ENCODE data around the gene AMBRA1.
"Not testable (repeated sequence)": the region's sequence is repeated elsewhere in the genome, so short reads cannot be mapped to it uniquely, and the experiment has no call there.

The AMBRA1 gene

DNA sequence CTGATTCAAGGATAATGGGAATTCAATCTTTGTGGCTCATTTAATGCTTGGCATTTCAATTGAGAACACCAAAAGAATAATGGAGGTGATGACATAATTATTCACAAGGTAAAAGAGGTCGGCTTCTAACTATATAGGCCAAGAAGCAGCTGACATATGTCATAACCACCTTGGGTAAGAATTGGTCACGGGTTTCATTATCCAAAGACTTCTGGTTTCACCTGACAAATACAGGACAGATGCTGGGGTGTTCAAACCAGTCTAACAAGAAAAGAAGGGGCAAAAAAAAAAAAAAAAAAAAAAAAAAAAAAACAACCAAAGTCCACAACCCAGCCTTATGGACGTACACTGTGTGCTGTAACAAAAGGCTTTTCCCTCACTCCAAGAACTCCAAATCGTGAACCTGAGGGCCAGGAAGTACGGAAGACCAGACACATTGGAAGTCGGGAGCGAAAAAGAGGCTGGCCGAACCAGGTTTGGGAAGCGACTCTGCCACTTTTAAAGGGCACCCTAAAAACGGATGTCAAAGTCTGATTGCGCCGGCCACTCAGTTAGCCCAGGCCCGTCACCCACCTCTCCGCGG lies 22.8 kb upstream of the AMBRA1 start:
- no peak for DNase-seq

DNA sequence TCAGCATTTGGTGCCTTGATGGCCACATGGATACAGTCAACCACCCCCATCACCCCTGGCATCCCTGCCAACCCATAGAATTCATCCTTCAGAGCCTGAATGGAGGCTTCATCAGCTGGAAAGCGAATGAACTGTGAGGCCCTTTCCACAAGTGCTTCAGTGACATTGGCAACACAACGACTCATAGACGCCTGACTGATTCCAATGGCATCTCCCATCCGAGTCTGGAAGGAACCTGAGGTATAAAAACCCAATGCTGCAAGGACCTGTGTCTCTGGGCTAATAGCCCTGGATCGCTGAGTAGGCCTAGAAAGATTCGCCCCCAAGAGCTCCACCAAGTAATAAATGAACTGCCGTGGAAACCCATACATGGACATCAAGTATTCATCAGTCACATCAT lies 21.9 kb upstream of the AMBRA1 start:
- DNase-seq = no peak

DNA sequence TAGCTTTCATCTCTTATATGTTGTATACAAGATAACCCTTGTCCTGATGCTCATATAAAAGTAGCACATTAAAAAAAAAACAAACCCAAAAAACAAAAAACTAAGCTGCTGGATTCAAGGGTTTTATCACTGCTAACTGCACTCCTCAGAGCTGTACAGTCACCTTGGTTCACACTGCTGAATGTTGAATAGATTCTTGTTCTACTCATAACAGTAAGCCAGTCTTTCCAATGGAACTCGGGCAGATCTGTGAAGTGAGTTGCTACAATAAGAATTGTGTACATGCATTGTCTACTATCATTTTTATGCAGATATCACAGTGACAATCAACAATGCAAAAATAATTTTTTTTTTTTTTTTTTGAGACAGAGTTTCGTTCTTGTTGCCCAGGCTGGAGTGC lies 18.5 kb upstream of the AMBRA1 start:
- DNase-seq = no peak

DNA sequence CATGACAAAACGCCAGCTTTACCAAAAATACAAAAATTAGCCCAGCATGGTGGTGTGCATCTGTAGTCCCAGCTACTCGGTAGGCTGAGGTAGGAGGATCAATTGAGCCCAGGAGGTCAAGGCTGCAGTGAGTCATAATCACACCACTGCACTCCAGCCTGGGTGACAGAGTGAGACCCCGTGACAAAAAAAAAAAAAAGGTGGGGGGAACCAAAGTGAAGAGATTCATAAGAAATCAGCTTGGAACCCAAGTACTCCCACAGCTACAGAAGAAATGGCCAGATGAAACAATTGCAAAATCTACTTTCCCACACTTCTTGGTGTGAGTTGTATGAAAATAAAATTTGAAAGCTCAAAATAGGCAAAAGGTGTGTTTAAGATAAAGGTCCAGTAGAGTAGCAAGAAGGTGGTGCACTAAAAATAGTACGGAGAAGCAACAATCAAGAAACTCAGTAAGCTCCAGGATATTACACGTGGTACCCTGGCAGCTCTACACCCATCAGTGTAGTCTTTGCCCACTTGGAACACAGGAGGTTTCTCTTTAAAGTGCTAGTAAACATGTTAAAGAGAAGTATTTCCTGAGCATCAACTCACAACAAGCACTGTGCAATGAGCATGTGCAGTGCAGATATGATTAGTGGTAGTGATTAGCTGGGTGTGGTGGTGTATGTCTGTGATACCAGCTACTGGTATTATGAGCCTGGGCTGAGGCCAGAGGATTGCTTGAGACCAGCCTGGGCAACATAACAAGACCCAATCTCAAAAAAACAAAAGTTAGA lies 17.9 kb upstream of the AMBRA1 start:
- DNase-seq = no peak

DNA sequence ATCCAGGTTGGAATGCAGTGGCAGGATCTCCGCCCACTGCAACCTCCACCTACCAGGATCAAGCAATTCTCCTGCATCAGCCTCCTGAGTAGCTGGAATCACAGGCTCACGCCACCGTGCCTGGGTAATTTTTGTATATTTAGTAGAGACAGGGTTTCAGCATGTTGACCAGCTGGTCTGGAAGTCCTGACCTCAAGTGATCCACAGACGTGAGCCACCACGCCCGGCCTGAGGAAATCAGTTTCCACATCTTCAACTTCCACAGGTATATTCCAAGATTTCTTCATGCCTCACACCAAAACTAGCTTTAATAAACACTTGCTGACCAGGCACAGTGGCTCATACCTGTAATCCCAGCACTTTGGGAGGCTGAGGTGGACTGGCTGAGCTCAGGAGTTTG lies 15.6 kb upstream of the AMBRA1 start:
- no peak for DNase-seq

DNA sequence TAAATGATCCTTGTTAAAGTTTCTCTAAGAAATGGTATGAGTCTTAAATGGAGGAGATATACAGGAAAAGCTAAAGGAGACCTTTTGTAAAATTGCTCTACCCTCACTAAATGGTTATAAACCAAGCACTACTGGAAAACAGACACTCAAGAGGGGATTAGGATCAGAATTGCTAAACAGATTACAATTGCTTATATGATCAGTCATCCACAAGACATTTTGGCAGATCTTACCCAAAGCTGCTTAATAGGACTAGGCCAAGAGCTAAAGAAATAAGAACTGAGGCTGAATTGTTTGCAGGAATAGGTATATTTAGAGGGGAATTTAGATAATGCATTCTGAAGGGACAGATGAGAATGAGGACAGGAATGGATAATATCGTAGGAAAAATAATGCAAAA lies 13.7 kb upstream of the AMBRA1 start:
- DNase-seq = no peak

DNA sequence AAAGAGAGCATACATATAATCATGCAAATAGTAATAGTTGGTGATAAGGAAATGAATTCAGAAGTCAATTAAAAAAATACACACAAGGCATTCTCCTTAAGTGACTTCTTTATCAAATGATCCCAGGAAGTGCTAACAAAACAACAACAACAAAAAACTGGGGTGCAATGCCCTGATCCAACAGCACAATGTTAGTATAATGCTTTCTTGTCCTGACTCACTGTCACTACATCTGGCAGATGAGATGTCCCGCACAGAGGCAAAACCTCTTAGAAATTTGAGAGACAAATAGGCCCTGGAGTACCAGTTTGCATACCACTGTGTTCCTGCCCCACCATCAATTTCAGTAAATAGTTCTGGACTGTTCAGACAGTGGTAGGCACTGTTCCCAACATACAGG lies 11.0 kb upstream of the AMBRA1 start:
- DNase-seq = no peak

DNA sequence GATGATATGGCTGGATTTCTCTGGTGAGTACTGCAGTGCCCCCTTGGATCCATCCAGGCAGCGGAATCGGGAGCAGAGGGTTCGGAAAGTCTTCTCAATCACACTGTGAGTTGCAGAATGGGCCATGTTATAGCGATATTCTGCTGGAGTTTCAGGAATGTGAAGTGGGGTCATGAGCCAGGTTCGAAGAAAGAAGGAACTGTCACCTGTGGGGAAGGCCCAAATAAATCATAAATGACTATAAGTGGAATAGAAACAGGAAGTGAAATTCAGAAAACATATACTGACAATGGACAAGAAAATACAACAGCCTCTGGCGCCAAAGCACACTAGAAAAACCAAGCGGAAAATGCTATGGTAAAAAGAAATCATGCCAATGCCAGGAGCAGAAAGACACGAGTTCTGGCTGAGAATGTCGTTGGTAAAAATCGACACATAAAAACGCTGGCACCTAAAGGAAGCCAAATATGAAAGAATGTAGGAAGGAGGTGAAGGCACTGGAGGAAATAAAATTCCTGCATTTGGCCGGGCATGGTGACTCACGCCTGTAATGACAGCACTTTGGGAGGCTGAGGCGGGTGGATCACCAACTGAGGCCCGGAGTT lies 10.0 kb upstream of the AMBRA1 start:
- DNase-seq = no peak

DNA sequence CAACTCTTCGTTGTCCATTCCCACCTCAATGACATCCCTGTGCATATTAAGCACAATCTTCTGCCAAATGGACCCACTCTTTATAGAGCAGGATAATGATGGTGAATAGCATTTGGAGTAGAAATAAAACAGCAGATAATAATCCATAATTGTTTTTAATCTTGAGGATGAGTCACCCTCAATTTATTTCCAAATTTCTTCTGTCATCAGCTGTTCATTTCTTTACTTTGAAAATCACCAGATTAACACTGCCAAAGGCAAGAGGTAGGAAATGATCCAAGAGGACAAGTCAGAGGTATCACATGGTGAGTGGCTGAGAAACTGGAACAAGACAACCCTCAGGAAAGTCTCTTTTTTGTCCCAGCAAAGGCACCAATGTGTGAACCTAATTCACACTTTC lies 7.3 kb upstream of the AMBRA1 start:
- DNase-seq = no peak

DNA sequence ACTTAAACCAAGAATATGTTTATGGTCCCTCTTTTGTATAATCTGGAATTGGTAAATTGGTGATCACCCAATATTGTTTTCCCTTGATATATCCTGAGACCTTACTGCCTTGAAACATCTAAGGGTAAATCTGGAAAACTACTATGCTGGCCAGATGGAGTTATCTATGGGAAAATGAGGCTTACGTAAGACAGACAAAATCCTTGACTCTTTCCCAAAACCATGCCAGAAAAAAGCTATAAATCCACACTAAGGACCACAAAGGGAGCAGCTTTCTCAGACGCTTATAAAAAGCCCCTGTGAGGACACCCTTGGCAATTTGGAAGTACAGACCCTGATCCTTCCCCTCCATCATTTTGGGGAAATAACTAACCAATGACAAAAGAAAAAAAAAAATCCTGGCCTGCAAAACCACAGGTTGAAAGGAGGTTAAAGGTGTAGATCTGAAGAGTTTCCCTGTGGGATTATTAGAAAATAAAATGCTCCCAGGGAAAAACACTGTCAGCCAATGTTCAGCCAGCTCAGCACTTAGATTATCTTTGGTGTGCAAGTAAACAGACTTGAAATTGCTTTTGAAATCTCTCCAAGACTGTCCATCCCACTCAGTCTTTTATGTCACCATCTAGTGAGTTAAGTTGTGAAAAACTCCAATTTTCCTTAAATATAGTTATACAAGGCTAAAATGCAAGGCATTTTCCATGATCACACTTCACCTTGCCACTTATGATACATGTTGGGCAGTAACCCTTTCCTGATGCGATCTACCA lies 6.6 kb upstream of the AMBRA1 start:
- no peak for DNase-seq

DNA sequence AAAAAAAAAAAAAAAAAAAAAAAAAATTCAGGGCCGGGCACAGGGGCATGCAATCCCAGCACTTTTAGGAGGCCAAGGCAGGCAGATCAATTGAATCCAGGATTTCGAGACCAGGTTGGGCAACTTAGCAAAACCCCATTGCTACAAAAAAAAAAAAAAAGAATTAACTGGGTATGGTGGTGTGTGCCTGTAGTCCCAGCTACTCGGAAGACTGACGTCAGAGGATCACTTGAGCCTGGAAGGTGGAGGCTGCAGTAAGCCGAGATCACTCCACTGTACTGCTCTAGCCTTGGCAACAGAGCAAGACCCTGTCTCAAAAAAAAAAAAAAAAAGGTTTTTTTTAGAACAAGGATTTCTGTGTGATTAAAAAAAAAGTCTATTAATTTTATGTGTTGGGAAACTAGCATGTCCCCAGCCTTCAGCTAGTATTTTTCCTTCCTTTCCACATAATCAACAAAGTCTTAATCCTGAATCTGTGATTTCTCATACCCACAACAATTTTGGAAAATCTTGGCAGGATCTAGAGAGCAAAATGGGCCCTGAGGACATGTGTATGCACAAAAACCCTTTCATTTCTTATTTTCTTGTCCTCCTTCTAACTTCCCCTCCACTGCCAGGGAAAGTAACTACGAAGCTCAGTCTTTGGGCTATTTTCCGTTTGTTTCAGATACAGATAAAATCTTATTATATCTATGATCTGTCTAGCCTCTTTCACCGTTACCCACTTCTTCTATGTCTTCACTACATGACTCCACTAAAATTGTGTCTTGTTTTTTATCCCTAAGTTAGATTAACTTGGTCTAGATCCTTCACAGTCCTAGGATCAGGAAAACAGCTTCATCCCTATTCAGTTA lies 5.7 kb upstream of the AMBRA1 start:
- no peak for DNase-seq

DNA sequence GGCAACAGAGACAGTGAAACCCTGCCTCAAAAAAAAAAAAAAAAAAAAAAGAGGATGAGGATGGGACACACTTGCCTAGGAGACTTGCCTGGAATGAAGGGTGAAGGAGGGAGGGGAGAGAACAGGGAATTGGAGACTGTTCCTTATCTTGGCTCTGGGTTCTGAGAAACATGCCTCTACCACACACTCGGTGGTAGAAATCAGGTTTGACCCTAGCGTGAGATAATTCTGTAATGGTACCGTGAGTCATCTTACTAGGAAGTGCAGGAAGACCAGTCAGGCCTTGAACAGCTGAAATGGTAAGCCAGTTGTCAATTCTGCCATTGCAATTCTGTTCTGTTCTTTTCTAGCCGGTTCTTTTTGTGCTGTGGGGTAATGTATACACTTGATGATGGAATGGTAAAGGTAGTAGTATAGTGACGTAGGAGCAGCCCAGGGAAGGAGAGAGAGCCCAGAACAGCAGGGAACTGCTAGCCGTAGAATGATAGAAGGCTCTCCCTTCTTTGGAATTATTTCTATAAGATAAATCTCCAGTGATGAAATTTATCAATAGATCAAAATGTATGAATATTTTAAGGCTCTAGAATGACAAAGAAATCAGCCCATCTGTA lies 3.9 kb upstream of the AMBRA1 start:
- no peak for DNase-seq

DNA sequence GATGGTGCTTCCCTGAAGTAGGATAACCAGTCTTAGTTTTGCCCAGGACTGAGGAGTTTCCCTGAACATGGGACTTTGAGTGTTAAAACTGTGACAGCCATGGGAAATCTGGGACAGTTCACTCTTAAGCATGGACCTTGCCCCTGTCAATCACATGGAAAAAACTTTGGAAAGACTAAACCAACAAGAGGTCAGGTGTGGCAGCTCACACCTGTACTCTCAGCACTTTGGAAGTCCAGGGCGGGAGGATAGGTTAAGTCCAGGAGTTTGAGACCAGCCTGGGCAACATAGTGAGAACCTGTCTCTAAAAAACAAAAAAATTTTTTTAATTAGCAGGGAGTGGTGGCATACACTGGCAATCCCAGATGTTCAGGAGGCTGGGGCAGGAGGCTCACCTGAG lies 3.3 kb upstream of the AMBRA1 start:
- DNase-seq = no peak

DNA sequence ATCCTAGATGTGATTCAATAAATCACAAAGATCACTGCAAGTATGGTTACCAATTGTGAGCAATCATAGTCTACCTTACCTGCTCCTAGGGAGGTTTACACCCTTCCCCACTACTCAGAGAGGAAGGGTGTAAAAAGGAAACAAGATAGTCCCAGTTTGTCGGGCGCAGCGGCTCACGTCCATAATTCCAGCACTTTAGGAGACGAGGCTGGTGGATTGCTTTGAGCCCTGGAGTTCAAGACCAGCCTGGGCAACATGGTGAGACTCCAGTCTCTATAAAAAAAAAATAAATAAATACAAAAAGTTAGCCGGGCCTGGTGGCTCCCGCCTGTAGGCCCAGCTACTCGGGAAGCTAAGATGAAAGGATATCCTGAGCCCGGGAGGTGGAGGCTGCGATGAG lies 962 bp upstream of the AMBRA1 start:
- no peak for DNase-seq

DNA sequence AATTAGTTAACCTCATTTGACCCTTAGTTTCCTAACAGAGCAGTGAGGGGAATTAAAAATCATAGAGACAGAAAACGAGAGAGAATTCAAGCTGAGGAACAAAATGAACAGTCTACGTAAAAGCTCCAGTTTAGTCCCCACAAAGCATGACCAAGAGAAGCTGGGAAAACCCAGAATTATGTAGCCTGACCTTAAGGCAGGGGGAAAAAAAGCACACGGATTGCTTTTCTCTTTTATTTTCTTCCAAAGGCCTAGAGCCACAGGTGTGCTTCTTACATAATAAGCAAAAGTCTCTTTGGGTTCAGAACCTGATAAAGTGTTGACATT lies 514 bp upstream of the AMBRA1 start:
- DNase-seq = no peak

DNA sequence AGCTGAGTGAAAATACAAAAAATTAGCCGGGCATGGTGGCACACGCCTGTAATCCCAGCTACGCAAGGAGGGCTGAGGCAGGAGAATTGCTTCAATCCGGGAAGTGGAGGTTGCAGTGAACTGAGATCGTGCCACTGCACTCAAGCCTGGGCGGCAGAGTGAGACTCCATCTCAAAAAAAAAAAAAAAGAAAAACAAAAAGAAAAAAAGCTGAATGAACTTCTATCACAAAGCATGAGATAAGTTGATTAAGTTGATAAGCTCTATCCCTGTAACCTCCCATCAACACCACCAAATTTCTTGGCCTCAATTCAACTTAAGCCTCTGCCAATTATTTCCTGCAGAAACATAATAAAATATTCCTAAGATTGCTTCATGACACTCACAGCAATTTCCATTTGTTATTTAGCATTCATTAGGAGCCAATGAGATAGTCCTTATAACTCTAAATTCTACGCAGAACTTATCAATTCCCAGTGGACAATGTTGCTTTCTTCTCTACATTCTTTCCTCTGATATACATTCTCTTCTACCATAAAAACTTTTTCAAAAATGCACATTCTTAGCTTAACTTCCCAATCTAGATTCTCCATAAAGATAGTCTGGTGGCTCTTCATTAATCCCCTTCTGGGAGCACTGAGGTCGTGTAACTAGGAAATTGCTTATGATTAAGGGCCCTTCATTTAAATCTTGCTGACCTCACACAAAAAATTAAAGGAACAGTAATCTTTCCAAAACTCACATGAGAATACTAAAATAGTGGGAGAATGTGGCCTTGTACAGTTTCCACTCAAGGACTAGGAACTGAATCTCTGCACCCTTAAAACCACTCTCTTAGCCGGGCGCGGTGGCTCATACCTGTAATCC lies 2.9 kb downstream of the AMBRA1 start:
- no peak for DNase-seq

DNA sequence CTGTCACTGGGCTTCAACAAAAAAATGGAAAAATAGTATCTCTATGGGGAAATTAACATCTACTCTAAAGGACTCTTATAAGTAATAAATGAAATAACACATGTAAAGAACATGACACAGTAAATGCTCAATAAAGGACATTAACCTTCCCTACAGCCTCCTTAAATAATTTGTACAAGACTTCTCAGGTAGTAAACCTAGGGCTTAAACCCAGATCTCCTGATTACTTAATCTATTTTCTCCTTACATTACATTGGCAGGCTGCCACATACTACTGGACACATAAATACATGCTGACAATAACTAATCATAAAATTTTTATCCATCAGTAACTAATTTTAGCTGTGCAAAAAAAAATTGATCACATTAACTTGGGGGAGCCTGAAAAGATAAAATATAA lies 4.9 kb downstream of the AMBRA1 start:
- no peak for DNase-seq

DNA sequence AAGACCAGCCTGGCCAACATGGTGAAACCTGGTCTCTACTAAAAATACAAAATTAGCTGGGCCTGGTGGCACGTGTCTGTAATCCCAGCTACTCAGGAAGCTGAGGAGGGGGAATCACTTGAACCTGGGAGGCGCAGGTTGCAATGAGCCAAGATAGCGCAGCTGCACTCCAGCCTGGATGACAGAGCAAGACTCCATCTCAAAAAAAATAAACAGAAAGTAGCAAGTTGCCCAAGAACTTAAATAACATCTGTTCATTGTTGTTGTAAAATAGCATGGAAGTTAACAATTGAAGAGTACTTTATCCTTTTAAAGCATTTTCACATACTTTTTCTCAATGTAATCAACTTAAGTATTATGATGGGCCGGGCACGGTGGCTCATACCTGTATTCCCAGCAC lies 5.7 kb downstream of the AMBRA1 start:
- no peak for DNase-seq

DNA sequence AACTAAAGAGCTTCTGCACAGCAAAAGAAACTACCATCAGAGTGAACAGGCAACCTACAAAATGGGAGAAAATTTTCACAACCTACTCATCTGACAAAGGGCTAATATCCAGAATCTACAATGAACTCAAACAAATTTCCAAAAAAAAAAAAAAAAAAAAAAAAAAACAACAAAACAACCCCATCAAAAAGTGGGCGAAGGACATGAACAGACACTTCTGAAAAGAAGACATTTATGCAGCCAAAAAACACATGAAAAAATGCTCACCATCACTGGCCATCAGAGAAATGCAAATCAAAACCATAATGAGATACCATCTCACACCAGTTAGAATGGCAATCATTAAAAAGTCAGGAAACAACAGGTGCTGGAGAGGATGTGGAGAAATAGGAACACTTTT lies 10.3 kb downstream of the AMBRA1 start:
- not testable (repeated sequence) for DNase-seq

DNA sequence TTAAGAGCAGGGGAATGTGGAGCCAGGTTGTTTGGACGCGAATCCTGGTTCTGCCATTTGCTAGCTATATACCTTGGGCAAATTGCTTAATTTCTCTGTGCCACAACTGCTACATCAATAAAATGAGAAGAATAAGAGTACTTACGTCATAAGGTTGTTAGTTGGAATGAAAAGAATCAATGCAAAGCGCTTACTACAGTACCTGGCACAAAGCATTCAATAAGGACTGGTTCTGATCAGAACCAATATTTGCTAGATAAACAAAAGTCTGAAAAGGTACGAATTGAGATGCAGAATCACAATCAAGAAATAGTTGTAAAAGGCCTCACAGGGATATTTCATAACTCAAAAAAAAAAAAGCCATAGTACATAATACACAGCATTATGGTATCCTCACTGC lies 11.2 kb downstream of the AMBRA1 start:
- DNase-seq = no peak

DNA sequence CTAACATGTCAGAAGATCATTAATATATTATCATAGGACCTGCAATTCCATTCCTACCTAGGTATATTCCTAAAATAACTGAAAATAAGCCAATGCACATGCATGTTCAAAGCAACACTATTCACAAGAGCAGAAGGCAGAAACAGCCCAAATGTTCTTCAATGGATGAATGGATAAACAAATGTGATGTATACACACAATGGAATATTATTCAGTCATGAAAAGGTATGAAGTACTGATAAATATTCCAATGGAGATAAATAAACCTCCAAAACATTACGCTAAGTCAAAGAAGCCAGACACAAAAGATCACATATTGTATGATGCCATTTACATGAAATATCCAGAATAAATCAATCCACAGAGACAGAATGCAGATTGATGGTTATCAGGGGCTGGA lies 16.8 kb downstream of the AMBRA1 start:
- DNase-seq = no peak

DNA sequence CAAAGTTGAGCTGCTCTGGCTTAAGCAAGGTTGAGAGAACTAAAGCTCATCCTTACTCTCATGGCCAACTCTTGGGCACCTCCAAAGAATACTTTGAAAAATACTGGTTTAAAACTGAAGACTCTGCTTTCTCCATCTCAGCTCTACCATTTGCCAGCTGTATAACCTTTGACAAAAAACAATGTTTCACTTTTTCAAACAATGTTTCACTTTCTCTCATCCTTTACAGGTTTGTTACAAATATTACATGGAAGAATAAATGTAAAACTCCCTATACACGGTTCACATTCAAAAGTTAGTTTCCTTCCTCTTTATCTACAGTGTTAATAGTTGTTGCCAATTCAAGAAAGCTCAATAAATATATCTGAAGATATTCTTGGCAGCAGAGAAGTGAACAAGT lies 19.2 kb downstream of the AMBRA1 start:
- no peak for DNase-seq
